HG03095 (cell line): Measurements from ENCODE around the gene WIZ.

Experiments
- ATAC-seq: cut with Tn5 transposase; IDR thresholded peaks from one replicate; pipeline ENCODE4 v1.9.1; 2021; ENCODE audit warnings: moderate library complexity; ENCODE audit not compliant: unreplicated experiment

The WIZ gene

GRCh38 chr19:15431396-15432017, 18.2 kb downstream of the WIZ start:
- ATAC-seq = no peak

- no peak for ATAC-seq
Observed at GRCh38 chr19:15430526-15431120, 19.1 kb downstream of the WIZ start.

GRCh38 chr19:15429825-15430467, 19.8 kb downstream of the WIZ start:
- ATAC-seq = no peak

- no peak for ATAC-seq
Observed at GRCh38 chr19:15428956-15429824, 20.6 kb downstream of the WIZ start.

GRCh38 chr19:15427991-15428471, 21.7 kb downstream of the WIZ start:
- ATAC-seq = no peak

- ATAC-seq = no peak
Observed at GRCh38 chr19:15427350-15427700, 22.4 kb downstream of the WIZ start.

- no peak for ATAC-seq
Observed at GRCh38 chr19:15426485-15427349, 23.0 kb downstream of the WIZ start.

GRCh38 chr19:15425321-15425950, 24.3 kb downstream of the WIZ start:
- ATAC-seq = no peak

GRCh38 chr19:15424692-15425272, 25.0 kb downstream of the WIZ start:
- ATAC-seq = no peak

- ATAC-seq = no peak
Observed at GRCh38 chr19:15424121-15424520, 25.6 kb downstream of the WIZ start.

- ATAC-seq = no peak
Observed at GRCh38 chr19:15423130-15423529, 26.6 kb downstream of the WIZ start.

GRCh38 chr19:15422296-15423075, 27.3 kb downstream of the WIZ start:
- no peak for ATAC-seq

- no peak for ATAC-seq
Observed at GRCh38 chr19:15421721-15422260, 28.0 kb downstream of the WIZ start.

GRCh38 chr19:15421136-15421695, 28.5 kb downstream of the WIZ start:
- ATAC-seq = no peak

GRCh38 chr19:15419413-15420025, 30.2 kb downstream of the WIZ start:
- no peak for ATAC-seq

- peak; percentile 89 for ATAC-seq
Observed at GRCh38 chr19:15418579-15419412, 31.0 kb downstream of the WIZ start, which contains the start of gene AKAP8L. Gene AKAP8L (minus strand): TSS chr19:15418988. CDS start chr19:15418923, 65 bp downstream.

- ATAC-seq = no peak
Observed at GRCh38 chr19:15418231-15418578, 31.6 kb downstream of the WIZ start.
